ENCODE measurements around the gene TRIM40.

TRIM40 gene

DNA sequence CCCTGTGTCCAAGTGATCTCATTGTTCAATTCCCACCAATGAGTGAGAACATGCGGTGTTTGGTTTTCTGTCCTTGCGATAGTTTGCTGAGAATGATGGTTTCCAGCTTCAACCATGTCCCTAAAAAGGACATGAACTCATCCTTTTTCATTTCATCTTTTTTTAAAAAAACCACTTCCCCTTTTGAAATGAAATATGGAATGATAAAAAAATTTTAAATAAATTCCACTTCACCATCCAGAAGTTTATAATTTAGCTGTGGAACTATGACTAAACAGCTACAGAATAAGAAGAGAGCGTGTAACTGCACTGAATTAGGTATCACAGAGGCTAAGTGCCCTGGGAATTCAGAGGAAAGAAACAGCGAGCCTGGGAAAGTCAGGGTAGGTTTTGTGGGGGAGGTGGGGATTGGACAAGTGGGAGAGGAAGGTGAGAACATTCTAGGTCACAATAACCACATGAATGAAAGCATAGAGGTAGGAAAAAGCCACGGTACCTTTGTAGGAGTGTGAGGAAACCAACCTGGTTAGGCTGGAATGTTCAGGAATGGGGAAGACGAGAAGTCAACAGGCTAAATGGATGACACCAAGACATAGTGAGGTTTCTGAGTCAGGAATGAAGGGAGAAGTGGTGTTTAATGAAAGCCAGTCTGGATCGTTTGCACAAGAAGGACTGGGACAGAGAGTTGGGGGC, 14.1 kb downstream of the TRIM40 start:
- DNase-seq (ENCODE audit: low read depth in 2 of 2), result no peak

GRCh38 chr6:30150671-30151395, 14.9 kb downstream of the TRIM40 start:
- no peak for DNase-seq (ENCODE audit: low read depth in 2 of 2)

GRCh38 chr6:30151580-30151979, 15.6 kb downstream of the TRIM40 start:
- no peak for DNase-seq (ENCODE audit: low read depth in 2 of 2)

DNA sequence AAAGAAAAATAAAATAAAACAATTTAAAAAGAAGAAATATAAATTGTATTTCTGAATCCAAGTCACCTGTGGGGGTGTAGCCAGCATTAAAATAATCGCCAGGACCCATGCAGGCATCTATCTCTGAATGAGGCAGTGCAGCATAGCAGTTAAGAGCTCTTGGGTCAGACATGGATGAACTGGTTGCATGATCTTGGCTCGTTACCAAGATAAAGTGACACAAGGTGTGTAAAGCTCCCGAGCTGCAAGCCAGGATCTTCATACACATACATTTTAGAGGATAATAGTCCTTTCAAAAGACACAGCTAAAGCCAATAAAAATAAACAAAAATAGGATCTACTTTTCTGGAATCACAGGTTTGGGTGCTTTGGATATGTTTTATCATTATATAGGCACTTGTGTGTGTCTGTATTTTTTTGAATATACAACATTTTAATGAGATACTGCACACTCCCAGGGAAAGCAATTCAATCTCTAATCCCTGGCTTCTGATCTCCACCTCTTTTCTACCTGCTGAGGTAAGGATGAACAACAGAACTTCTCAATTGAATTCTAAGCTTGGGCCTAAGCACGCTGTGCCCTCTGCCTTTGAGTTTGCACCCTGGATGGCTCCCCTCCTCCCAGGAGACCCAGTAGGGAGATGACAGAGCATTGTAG, 16.2 kb downstream of the TRIM40 start:
- DNase-seq (ENCODE audit: low read depth in 2 of 2), result no peak

DNA sequence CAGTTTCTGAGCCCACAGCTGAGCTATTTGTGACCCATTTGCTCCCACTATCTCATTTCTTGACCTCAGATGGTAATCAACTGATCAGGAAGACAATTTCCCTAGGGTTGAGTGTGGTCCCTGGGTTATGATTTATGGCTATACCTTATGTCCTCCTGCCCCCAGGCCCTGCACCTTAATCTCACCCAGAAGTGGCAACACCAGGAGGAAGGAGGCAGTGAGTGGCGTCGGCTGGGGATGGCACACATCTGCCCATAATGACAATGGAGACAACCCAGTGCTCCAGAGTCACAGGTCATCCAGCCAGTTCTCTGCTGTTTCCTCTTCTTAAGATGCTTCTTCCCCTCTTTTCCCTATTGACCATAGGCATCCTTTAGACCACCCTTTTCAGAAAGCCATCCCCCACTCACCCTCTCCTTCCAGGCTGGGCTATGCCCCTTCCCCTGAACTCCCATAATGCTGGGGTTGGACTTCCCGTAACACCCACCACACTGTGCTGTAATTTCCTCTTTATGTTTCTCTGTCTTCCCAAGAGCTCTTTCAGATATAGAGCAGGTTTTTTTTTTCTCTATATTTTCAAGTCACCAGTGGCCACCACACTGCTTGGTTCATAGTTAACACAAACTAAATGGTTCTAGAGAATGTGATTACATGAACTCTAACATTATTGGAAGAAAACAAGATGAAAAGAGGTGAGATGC, 17.1 kb downstream of the TRIM40 start:
- no peak for DNase-seq (ENCODE audit: low read depth in 2 of 2)

GRCh38 chr6:30154061-30154460, 18.1 kb downstream of the TRIM40 start:
- no peak for DNase-seq (ENCODE audit: low read depth in 2 of 2)

GRCh38 chr6:30154709-30155519, 19.0 kb downstream of the TRIM40 start:
- DNase-seq (ENCODE audit: low read depth in 2 of 2), result no peak

DNA sequence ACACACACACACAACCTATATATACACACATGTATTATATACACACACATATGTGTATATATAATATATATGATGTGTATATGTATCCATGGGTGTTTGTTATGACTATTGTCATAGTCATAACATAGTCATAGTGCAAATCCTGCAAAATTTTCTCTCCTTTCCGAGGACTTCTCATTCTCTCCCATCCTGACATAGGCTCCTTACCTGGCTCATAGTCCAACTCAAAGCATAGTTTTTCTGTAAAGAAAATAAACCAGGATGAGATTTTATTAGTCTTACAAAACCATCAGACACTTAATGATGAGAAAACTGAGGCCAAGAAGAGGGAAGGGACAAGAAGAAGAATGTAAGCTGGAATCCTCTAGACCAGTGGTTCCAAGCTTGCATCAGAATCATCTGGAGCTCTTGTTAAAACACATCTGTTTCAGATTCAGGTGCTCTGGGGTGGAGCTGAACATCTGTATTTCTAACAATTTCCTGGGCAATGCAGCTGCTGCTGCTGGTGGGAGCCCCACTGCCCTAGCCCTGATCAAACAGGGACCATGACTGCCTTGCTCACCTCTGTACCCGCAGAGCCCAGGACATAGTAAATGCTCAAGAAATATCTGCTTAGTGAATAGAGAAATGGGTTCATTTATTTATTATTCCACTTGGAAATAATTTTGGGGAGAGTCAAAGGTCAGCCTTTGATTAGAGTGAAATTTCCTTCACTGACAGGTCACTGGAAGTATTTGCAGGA, 19.8 kb downstream of the TRIM40 start:
- no peak for DNase-seq (ENCODE audit: low read depth in 2 of 2)

DNA sequence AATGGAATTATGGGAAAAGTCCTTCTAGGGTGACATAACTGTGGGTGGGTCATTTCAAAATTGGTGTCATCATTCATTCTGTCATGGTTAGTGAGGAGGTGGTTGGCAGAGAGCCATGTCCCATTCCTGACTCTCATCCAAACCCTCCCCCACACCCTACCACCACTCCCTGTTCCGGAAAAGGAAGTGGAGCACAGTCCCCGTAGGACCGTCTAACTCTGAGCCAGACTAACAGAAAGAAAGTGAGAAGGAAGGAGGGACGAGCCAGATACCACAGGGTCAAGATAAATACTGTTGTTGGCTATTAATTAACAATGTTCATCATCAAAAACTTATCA, 20.3 kb downstream of the TRIM40 start:
- DNase-seq (ENCODE audit: low read depth in 2 of 2), result no peak

- no peak for DNase-seq (ENCODE audit: low read depth in 2 of 2)
Observed at GRCh38 chr6:30156774-30157173, 20.8 kb downstream of the TRIM40 start.

GRCh38 chr6:30157581-30157980, 21.6 kb downstream of the TRIM40 start:
- no peak for DNase-seq (ENCODE audit: low read depth in 2 of 2)

DNA sequence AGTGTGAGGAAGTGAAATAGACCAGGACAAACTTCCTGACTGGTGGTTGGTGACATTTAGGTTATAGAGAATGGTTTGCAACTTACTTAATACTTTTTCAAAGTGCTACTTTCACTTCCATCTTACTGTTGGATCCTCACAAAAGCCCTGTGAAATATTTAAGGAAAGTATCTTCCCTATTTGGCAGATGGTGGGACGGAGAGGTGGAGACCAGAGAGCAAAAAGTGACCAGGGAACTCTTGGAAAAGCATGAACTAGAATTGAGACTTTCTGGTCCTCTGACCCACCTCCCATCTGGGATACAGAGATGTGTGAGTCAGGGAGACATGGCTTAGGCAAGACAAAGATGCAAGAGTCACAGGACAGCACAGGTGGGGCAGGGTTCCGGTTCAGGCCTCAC, 22.1 kb downstream of the TRIM40 start:
- DNase-seq (ENCODE audit: low read depth in 2 of 2), result no peak

DNA sequence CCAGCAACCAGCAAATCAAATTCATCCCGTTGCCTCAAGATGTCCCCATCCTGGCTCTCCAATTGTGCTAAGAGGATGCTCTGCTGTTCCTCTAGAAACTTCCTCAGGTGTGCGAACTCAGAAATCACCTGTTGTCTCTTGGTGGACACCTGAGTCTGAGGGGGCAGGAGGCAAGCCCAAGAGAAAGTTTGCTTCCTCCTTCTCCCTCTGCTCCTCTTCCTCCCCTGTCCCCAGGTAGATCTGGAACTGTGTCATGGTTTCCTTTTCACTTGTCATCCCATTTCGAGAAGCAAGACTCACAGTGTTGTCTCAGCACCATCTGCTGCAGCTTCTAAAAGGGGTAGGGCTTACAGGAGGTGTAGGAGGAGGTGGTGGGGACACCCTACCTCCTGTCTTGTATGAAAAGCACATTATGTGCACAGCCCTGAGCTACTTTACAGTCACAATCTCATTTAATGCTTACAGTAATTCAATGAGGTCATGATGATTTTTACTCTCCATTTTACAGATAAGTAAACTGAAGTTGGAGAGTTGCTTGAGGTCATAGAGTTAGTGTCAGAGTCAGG, 22.6 kb downstream of the TRIM40 start:
- peak in 1 of 2 donors; percentile 40 for DNase-seq (ENCODE audit: low read depth in 2 of 2)

DNA sequence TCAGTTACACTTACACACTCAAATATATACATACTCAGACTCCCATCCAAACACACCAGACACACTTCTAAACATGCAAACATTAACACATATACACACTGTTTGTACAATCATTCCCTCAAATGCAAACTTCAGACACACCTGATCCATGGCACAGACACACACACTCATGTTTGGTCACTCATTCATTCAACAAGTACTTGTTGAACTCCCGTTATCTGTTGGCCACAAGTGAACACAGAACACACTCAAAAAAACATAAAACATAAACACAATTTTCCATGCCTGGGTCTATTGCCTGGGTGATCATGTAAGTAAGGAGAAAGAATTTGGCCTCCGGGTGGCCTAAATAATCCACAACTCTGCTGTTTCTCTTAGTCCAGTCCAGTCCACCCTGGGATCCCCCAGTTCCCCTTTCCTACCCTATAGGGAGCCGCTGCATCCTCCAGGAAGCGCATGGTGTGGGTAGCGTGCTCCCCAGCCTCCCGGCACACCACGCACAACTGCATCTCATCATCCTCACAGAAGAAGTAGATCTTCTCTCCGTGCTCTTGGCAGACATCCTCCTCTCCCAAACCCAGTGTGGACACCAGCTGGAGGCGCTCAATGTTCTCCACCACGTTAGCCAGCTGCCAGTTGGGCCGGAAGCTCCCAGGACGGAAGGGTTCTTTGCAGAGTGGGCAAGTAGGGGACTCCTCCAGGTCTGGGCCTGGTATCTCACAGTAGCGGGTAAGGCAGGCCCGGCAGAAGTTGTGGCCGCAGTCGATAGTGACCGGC, 24.3 kb downstream of the TRIM40 start:
- DNase-seq (ENCODE audit: low read depth in 2 of 2), result no peak

DNA sequence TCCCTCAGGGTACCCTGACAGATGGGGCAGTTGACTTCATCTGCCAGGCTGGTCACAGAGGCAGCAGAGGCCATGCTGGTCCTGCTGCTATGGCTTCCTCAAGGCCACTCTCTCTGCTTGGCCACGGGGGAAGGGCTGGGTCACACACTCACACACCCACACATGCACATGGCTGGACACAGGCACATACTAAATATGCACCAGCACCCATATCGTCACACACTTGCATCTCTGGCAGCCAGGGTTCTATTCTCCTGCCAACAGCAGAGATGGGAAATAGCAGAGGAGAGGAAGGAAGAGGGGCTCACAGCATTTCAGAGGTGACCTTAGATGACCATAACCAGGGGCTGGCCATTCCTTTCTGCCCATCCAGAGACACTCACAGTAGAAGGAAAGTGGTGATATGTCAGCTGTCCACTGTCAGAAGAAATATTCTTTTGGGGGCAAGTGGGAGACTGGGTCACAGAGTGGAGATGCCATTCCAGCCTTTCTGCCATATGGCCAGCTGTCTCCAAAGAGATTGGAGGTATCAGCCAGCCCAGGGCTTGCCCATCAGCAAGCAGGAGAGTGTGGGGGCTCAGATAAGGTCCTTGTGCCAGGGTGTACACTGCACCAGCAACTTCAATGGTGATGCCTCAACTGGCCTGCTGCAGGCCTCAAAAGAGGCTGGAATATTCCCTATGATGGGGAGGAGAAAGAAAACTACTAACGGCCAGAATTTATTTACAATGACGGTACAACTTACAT, 25.0 kb downstream of the TRIM40 start, which contains the start of gene TRIM10:
TRIM10 (minus strand) TSS at position 427 of the 747 bp plus-strand sequence; CDS start at position 74, 353 bp downstream.
- no peak for DNase-seq (ENCODE audit: low read depth in 2 of 2)

- DNase-seq (ENCODE audit: low read depth in 2 of 2), result no peak
Observed at GRCh38 chr6:30162265-30163089, 26.5 kb downstream of the TRIM40 start.

DNA sequence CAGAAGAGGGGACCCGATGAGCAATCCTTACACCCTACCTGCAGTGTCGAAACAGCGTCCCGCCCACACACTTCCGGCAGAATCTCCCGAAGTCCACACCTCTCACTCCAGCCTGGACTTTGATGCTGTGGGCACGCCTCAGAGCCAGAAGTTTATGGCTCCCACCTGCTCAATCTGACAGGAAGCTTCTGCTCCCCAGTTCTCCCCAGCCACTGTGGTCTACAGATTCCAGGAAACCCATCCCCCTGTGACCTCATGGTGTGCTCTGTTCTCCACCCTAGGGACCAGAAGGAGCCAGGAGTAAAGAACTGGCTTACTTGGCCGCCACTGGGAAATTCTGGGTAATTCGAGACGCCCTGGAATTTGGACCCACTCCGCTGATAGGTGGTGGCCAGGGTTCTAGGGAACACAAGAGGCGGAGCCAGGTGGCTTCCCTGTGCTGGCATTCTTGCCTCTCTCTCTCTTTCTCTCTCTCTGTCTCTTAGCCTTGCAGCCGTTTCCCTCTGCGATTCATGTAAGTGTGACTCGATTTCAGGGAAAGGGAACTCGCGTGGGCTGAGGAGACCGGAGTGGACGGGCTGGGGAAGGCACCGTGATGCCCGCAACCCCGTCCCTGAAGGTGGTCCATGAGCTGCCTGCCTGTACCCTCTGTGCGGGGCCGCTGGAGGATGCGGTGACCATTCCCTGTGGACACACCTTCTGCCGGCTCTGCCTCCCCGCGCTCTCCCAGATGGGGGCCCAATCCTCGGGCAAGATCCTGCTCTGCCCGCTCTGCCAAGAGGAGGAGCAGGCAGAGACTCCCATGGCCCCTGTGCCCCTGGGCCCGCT, 27.4 kb downstream of the TRIM40 start, which contains the start of gene TRIM15:
TRIM15 (plus strand) TSS at position 457 of the 828 bp plus-strand sequence; CDS start at position 596, 139 bp downstream.
- peak; percentile 30 to 45 for DNase-seq (ENCODE audit: low read depth in 2 of 2)
